Occipital lobe (tissue), 2 donors: ENCODE results near the gene ARID3B. TPM values are rescaled to one million over a fixed set of nuclear protein-coding genes. Genes with fewer than 3 reads are reported as not detected.
"Not testable (repeated sequence)": the region's sequence is repeated elsewhere in the genome, so short reads cannot be mapped to it uniquely, and the experiment has no call there.

Experiments used
- DNase-seq: peaks from one replicate; lab custom pipeline; 2025; lab: John Stamatoyannopoulos, UW
- total RNA-seq: library from RNA; depleted of rRNA; stranded (reverse); fragments of >200 nt; gene quantifications from one replicate; pipeline ENCODE4 v1.2.3, GENCODE V29; 2014

Gene ARID3B, protein sequence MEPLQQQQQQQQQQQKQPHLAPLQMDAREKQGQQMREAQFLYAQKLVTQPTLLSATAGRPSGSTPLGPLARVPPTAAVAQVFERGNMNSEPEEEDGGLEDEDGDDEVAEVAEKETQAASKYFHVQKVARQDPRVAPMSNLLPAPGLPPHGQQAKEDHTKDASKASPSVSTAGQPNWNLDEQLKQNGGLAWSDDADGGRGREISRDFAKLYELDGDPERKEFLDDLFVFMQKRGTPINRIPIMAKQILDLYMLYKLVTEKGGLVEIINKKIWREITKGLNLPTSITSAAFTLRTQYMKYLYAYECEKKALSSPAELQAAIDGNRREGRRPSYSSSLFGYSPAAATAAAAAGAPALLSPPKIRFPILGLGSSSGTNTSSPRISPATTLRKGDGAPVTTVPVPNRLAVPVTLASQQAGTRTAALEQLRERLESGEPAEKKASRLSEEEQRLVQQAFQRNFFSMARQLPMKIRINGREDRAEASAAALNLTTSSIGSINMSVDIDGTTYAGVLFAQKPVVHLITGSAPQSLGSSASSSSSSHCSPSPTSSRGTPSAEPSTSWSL
- 8.3 TPM for total RNA-seq

GRCh38 chr15:74540761-74541493, at the start of gene ARID3B:
Gene ARID3B, plus strand, starts transcription at chr15:74541220. Its CDS starts 2,717 bp downstream, at chr15:74543937.
- DNase-seq = peak; percentile 95

DNA sequence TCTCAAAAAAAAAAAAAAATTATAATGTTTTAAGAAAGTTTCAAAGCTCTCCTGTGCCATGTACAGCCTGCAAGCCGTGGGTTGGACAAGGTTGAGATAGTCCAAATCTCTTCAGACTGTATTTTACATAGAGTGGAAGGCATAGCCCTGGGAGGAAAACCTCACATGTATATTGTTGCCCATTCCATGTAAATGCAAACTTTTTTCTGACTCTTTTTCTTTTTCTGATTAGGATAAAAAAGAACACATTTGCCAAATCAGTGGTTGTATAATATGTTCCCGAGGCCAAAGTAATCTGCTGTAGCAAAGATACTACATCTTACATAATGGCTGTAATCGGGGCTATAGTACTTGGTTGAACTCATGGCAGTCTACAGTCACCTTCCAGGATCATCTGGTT, 44.4 kb upstream of the ARID3B start:
- DNase-seq = no peak

- no peak for DNase-seq
Observed at GRCh38 chr15:74497584-74497983, 43.4 kb upstream of the ARID3B start.

GRCh38 chr15:74499366-74499765, 41.7 kb upstream of the ARID3B start:
- DNase-seq = no peak

DNA sequence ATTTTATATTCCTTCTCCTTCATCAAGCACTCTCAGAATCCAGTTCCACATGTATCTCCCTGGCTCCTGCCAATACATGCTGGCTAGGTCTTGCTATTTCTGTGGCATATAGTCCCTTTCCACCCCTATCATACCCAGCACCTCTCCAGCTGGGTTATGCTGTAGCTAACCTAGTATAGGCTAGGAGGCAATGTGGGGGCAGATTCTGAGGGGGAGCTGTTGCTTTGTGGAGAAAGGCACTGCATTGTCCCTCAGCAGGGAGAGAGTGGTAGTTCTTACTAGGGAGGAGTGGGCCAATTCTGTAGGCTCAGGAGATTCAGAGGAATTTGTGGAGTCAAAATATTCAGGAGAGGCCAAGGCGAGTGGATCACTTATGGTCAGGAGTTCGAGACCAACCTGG, 40.6 kb upstream of the ARID3B start:
- DNase-seq = no peak

- DNase-seq = no peak
Observed at GRCh38 chr15:74502301-74502700, 38.7 kb upstream of the ARID3B start.

GRCh38 chr15:74504418-74504817, 36.6 kb upstream of the ARID3B start:
- no peak for DNase-seq

GRCh38 chr15:74504836-74505235, 36.2 kb upstream of the ARID3B start:
- DNase-seq = no peak

GRCh38 chr15:74505837-74506514, 35.0 kb upstream of the ARID3B start:
- no peak for DNase-seq

DNA sequence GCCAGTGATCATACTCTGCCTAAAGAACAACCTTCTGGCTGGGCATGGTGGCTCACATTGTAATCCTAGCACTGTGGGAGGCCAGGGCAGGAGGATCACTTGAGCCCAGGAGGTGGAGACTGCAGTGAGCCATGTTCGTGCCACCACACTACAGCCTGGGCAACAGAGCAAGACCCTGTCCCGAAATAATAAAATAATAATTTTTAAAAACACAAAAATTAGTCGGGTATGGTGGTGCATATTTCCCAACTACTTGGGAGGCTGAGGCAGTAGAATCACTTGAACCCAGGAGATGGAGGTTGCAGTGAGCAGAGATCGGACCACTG, 34.5 kb upstream of the ARID3B start:
- DNase-seq = no peak

GRCh38 chr15:74511583-74511982, 29.4 kb upstream of the ARID3B start:
- DNase-seq = no peak

DNA sequence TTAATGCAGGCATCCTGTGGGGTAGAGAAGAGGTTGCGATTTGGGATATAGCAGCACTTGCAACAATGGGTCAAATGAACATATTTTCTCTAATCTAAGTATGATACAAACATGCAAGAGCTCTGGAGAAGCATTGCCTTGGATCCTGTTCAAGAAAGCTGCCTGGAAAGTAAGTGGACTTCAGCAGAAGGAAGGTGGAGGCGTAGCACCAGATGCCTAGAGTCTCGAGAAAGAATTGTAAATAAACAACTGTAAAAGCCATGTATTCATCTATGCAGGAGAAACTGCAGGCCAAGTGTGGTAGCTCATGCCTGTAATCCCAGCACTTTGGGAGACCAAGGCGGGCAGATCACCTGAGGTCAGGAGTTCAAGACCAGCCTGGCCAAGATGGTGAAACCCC, 27.0 kb upstream of the ARID3B start:
- not testable (repeated sequence) for DNase-seq

GRCh38 chr15:74517096-74517495, 23.9 kb upstream of the ARID3B start:
- DNase-seq = no peak

- no peak for DNase-seq
Observed at GRCh38 chr15:74519311-74519710, 21.7 kb upstream of the ARID3B start.

DNA sequence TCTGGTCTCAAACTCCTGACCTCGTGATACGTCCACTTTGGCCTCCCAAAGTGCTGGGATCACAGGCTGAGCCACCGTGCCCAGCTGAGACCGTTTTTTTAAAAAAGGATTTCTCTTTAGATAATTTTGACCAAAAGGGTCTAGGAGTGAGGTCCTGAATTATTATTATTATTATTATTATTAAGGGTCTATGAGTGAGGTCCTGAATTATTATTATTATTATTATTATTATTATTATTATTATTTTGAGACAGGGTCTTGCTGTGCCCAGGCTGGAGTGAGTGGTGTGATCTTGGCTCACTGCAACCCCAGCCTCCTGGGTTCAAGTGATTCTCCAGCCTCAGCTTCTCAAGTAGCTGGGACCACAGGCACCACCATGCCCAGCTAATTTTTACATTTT, 20.6 kb upstream of the ARID3B start:
- DNase-seq = no peak

DNA sequence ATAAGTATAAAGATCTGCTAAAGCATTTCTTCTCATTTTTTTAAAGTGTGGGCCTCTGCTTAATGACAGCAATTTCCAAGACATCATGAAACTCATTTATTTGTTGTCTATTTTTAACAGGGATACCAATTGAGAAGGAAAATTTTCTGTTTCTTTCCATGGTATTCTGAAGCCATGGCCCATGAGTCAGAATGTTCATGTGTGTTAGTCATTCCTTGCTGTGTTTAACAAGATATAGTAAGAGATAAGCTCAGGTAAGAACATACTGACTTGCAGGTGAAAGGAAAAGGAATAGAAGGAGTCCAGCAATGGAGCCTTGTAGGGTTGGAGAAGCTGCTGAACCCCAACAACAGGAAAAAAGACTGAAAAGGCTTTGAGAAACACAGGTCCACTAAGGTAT, 17.0 kb upstream of the ARID3B start:
- no peak for DNase-seq

DNA sequence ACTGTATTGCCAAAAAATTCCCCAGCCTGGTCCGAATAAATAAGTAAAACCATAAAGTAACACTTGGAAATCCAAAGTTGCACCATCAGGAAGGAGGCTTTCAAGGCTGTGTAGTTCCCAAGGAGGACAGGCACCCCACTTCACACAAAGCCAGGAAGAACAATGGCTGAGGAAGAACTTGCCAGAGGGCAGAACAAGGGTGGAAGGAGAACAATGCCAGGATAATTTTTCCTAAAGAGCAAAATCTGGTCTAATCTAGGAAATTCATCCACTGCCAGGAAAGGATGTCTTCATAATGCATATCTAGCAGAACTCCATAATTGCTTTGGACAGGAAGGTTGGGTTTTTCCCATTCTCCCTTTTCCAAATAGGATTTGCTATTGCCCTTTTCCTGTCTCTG, 15.7 kb upstream of the ARID3B start:
- no peak for DNase-seq

DNA sequence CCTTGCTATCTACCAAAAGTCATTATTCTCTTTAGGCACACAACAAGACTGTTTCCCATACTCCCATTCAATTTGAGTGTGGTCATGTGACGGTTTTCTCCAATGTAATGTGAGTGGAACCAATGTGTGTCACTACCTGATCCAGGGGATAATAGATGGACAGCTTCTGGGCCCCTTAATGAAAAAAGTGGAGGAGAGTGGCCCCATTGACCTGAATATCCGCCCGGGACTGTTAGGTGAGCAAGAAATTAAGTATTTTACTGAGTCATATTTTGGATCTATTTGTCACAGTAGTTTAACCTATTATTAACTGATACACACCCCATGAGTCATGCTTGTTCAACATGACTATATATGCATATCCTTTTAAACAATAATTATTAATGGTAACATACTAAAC, 15.1 kb upstream of the ARID3B start:
- DNase-seq = no peak

DNA sequence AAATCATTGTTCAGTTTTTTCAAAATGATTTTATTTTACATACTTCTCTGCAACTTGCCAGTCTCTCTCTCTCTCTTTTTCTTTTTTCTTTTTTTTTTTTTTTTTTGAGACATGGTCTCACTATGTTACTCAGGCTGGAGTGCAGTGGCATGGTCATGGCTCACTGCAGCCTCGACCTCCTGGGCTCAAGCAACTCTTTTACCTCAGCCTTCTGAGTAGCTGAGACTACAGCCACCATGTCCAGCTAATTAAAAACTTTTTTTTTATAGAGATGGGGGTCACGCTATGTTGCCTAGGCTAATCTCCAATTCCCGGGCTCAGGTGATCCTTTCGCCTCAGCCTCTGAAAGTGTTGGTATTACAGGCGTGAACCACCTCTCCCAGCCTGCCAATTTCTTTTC, 12.1 kb upstream of the ARID3B start:
- no peak for DNase-seq

DNA sequence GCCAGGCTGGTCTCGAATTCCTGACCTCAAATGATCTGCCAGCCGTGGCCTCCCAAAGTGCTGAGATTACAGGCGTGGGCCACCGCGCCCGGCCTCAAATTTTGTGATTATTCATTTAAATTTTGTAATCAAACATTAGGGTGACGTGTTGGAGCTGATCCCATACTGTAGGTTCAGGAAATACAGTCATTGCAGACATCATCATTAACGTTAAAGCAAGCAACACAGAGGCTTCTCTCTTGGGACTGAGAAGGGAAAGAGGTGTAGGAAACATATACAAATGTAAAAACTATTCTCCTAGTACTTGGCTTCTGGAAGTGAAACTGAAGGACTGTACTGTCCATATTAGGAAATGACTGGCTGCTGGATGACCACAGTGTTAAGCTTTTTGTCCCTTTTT, 11.1 kb upstream of the ARID3B start:
- no peak for DNase-seq

DNA sequence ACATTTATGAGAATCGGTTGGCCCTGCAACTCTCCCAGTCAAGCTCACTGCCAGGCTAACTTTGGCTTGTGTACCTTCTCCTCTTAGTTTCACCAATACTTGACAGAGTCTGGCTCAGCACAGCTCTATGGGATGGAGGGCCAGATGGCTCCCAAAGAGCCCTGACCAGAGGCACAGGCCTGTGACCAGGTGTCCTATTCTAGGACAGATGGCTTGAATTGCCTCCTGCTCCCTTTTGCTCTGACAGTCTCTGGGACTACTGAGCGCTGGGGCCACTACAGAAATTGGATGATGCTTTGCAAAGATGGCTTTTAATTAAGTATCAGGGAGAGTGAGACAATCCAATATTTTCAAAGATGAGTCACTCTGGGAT, 10.3 kb upstream of the ARID3B start:
- no peak for DNase-seq

DNA sequence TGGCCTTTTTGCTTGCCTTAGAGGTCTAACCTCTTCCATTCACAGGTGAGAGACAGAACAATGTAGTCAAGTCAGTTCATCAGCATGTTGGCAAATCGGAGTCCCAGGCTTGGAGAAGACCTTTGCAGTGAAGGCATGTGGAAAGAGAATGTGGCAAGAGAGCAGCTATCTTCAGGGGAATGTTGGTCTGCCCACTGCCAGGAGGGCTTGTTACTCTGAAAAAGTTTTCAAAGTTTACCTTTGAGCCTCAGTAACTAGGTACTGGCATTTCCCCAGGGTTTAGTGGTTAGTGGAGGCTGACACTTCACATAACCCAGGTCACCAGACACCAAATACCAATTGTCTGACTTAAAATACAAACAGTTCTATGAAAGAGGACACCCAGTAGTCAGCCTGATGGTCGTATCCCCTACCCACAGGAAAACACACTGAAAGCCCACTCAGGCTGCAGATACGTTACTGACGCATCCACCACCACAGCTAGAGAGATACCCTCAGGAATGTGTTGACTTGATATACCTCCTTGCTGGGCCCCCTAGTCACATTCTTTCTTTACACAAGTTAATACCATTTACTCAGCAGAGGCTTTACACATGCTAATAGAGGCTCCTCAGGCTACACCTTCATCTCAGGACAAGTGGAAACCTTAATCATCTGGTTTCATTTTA, 9.7 kb upstream of the ARID3B start:
- no peak for DNase-seq
